HG02970 (cell line): ENCODE measurements around the gene AGBL4.

Experiments
- ATAC-seq: cut with Tn5 transposase; IDR thresholded peaks from one replicate; pipeline ENCODE4 v1.9.1; 2021; ENCODE audit warnings: mild to moderate bottlenecking, moderate library complexity, moderate number of reproducible peaks; ENCODE audit not compliant: unreplicated experiment, low FRiP score

Gene AGBL4

DNA sequence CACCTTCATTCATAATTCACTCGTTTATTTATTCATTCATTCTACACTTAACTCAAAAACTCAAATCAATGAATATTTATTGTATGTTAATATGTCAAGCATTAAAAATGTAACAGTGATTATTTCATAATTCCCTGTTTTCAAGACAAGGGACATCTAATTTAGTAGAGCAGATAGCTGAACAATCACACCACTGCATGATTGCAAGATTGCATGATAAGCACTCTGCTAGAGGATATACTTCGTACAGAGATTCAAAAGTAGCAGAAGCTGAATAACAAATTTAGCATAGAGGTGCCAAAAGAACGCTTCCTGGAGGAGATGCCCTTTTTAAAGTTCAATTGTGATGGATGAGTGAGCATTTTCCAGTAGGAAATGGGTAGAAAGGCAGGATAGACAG is 1056.4 kb downstream of the AGBL4 start:
- no peak for ATAC-seq

DNA sequence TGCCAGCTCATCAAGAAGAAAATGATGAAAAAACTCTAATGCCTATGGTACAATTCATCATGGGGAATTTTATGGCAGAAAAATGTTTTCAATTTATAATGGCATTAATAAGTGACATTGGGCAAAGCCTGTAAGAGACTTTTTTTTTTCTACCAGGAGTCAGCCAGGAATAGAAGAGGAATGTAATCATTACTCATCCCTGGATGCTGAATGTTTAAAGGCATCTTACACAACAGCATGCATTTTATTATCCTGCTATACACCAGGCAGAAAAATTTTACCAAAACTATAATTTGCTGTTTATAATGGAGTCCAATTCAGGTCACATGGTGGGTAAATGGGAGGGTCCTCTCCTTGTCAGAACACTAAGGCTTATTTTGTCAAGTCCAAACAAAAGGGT is 1057.2 kb downstream of the AGBL4 start:
- no peak for ATAC-seq

DNA sequence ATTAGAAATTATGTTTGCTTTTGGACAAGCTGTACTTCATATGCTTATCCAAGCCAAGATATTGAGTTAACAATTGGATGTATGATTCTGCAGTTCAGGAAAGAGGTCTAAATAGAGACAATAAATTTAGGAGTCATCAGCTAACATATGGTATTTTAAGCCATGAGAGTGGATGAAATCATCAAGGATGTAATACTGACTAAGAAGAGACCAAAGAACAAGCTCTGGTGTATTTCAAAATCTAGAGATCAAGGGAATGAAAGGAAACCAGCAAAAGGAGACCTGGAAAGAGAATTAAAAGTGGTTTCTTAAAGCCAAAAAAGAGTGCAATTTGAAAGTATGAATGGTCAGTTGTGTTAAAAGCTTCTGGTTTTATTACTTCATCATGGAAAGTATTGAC is 1063.4 kb downstream of the AGBL4 start:
- no peak for ATAC-seq

DNA sequence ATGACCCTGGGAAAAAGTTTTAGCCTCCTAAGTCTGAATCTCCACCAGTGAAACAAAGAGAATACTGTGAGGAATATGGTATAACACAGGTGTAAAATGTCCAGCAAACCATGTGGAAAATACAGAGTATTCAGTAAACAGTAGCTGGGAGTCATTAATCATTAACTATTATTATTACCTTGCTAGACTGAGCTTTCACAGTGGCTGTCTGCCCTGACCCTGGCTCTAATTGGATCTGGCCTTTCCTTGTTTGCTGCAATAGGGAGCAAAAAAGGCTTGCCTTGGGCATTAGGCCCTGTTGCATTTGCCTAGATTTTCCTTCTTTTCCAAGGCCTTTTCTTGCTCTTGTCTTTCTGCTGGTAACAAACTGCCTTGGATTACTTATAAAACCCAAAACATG is 1068.0 kb downstream of the AGBL4 start:
- no peak for ATAC-seq

DNA sequence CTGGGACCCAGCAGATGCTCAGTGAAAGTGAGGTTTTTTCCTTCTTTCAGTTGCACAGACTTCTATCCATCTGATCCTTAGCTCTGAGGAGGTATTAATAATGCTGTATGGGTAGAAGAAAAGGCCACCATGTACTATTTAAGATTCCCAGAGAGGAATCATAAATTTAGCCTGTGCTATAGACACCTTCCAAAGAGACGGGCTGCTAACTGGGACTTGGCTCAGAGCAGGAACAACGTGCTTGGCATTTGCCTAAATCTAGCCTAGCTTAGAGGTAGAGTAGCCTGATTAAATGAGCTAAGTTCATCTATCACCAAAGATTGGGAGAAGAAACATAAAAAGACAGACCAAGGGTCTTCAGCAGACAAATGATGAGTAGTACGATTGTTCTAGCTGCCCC is 1070.1 kb downstream of the AGBL4 start:
- ATAC-seq, result no peak

DNA sequence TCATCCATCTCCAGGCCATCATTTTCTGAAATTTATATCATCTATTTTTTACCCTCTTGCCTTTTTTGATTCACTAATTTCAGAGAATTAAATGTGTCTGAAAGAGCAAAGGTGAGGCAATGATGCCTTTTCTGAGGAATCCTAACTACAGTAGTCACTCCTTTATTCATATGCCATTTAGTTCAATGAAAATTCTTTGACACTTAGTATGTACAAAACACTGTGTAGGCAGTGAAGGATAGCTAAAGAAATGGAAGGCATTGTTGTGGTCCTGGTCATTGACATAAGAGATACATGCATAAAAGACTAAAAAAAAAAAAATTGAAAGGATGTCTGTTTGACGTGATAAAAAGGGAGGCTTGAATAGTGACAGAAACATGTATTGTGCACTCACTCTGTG is 1075.2 kb downstream of the AGBL4 start:
- ATAC-seq, result no peak

DNA sequence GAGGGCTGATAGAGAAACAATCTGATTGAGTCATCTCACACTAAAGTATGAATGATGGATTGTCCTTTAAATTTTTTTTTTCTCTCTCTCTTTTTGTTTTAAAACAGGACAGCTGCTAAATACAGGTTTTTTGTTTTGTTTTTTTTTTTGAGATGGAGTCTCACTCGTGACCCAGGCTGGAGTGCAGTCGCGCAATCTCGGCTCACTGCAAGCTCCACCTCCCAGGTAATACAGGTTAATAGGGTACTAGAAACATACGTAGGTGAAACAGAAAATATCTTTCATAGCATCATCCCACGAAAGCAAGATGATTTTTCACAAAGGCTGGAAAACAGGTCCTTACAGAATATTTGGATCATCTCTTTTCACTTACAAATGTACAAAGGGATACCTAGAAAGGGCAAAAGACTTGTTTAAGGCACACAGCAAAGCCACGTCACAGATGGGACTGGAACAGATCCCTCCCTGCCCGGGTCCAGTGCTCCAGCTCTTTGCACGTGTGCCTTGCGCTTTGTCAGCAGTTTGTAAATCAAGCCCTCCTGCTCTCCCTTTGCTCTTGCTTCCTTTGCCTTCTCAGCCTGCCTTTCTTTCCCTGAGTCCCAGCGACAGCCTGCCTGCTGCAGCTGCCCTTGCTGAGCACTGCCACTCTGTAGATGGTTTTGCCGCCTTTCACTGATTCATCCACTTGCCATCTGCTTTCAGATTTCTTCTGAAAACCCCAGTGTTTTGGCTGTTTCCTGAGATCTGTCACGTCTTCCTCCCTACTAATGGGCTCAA is 1075.8 kb downstream of the AGBL4 start:
- ATAC-seq, result no peak

DNA sequence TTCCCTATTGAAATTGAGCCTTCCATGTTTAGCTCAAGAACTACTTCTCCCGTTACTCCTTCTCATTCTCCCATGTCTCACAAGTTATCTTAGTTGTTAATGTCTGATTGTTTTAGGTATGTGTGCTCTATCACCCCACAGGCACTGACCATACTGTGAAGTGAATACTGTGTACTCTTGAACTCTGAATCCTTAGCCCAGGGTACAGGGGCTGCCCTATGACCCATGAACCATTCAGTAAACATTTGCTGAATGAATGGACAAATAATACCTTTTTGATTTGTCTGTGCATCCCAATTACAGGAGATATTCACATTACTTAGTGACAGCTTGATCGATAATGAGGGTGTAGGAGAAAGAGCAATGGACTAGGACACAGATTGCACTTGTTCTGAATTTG is 1077.7 kb downstream of the AGBL4 start:
- ATAC-seq, result no peak

DNA sequence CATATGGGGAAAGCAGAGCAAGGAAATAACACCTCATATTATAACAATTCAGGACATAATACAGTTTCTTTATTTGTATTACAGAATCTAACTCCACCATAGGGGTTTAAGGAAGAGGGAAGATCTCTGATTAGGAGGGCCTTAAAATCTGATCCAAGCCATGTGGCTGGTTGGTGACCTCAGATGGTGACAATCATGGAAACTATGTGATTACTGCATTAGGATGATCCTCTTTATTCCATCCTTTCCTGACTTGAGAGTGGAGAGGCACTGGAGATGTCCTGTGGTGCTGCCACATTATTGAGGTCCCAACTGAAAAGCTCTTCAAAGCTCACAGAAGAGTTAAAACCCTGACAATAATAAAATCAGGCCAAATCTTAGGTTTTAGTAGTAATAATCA is 1078.9 kb downstream of the AGBL4 start:
- no peak for ATAC-seq

DNA sequence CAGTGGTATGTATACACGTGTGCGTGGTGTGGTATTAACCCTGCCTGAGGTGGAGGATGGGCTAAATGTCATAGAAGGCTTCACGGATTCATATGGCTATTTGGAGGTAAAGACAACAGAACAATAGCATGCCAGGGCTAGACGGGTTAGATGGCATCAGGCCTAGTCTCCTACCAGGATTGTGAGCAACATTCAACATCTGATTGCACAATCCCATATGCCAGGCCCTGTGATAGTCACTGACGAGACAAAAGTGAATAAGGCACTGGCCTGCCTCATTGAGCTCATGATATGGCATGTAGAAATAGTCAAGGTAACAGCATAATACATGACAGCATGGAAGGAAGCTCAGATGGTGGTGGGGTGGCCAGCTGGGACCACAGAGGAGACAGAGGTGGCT is 1079.9 kb downstream of the AGBL4 start:
- ATAC-seq, result no peak

DNA sequence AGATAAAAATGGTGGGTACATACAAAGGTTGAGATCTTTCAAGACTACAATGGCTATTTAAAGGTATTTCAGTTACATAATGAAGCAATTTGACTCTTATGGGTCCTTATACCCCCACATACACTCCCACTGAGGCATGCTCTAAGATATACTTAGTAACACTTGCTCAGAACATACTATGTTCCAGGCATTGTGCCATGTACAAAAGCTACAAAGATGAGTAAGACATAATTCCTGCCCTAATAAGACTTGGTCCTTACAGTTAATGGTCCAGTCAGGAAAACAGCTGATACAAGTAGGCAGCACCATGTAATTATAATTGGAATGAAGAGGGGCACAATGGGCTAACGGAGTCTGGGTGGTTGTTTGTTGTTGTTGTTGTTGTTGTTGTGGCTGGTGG is 1080.4 kb downstream of the AGBL4 start:
- no peak for ATAC-seq

DNA sequence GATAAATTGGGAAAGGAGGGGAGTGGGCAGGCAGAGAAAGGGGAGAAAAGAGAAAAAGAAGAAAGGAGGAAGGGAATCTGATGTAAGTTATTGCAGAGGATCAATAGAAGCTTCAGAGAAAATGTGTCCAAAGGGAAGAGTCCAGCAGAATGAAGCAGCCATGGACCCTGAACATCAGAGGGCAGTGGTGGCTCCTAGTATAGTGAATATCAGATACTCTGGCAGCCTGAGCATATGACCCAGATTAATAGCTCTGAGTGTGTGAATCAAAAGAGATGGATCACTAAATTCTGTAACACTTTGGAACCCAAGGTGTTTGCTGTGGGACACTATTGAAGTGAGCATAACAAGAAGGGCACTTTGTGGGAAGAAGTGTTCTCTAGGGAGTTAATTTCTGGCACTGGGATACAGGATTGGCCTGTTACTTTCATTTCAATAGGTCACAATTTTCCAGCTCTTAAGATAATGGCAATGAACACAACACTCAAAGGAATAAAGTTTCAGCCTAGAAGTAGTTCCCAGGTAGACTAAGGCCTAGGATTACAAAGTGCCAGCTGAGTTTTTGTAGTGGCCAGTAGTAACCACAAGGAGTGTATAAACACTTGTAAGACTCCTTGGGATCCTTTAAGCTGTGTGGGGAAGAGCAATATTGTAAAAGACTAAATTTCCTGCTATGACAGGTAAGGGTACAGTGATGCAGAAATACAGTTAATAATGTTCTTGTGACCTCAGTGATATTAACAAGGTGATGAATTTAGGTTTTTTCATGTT is 1082.6 kb downstream of the AGBL4 start:
- ATAC-seq, result no peak

DNA sequence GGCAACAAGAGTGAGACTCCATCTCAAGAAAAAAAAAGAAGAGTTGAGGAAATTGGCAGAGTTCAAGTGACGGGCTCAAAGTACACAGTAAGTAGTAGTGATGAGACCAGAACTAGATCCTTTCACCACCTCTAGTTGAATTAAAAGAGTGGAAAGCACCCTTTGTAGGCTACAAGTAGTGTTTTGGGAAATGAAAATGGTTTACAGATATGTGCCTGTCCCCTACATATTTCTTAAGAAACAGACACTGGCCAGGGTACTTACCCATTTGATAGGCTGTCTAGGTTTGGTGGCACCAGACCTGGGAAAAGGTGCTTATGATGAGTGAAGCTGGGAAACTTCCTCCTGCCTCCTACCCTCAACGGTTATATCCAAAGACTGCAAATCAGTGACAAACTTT is 1083.4 kb downstream of the AGBL4 start:
- ATAC-seq, result no peak

DNA sequence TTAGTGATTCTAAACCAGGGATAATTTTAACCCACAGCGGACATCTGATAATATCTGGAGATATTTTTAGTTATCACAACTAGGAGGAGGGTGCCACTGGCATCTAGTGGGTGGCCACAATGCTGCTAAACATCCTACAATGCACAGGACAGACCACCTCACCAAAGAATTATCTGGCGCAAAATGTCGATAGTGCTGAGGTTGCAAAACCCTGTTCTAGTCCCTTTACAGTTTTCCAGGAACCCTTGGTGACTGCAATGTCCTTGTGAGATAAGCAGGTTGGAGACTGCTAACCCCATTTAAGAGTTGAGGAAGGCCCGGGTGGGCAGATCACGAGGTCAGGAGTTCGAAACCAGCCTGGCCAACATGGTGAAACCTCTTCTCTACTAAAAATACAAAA is 1083.9 kb downstream of the AGBL4 start:
- ATAC-seq, result no peak

DNA sequence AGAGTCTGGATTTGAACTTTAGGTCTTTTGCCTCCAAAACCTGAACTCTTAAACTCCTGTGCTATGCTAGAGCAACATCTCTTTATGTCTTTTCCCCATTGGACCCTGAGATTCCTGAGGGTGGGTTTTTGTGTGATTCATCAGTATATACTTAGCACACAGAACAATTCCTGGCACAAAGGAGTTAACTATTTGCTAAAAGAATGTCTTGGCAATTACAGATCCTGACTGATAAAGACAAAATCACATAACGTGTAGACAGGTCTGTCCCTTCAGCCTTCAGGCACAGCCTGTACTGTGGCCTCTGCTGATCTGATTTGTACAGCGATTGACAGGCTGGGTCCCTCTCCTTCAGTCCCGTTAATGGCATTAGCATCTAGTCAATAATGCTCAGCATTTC is 1084.7 kb downstream of the AGBL4 start:
- ATAC-seq, result no peak

DNA sequence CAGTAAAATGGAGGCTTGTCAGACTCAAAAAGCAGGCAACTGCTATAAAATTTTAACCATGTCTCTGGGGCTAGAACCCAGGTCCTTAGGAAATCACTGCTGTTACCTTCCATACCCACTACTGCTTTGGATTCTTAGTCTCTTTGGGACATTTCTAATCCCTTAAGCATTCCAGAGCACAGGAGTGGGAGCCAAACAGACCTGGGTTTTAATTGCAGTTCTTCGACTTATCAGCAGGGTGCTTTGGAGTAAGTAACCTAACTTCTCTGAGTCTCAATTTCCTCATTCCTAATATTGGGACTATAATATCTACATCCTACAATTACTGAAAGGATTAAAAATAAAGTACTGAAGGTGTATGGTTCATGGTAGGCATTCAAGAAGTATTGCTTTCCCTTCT is 1086.0 kb downstream of the AGBL4 start:
- no peak for ATAC-seq

DNA sequence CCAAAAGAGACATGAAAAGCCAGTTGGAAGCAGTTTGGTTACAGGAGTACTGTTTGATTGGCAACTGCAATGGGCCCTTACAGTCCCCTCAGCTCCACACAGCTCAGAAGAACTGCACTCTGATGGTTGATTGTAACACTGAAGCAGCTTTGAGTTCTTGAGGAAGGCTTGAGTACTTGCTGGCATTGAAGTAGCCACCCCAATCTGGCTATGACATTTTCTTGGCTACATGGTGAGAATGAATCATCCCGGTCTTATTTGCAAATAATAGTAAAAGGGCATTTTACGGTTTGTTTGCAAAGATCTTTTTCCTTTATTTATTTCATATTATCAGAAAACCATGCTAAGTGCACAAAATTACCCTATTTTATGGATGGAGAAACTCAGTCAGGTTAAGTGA is 1087.3 kb downstream of the AGBL4 start:
- no peak for ATAC-seq

DNA sequence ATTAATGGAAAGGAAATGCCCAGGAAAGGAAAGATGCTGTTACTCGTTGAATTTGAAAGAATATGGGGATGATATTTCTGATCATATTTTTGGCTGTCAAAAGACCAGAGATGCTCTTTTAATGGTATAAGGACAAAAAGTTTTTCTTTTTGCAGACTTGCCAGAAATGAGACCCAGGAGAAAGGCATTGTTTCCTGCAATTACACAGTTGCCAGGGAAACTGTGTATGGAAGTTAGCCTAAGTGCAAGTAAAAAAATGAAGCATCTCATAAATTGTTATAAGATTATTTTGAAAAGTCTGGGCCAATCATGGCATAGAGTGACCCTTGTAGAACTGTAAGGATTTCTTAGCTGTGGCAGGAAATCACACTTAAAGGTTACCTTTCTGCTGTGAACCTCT is 1091.4 kb downstream of the AGBL4 start:
- ATAC-seq, result no peak

DNA sequence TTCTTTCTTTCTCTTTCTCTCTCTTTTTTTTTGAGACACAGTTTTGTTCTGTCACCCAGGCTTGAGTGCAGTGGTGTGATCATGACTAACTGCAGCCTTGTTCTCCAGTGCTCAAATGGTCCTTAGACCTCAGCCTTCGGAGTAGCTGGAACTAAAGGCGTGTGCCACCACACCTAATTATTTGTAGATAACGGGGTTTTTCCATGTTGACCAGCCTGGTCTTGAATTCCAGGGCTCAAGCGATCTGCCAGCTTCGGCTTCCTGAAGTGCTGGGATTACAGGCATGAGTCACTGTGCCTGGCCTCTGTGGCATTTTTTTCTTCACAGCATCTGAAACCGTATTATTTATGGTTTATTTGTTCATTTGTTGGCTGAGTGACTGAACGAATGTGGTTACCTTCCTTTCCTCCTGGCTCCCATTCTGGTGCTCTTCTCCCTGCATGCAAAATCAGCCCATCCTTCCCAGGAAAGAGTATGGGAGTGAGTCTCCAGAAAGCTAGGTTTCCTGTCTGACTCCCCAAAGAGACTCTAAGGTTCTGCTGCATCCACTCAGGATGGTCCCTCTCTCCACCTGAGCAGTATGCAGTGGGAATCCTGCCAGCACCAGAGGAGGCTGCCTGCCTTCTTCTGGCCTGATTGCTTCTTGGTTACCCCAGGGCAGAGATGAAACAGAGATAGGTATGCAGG is 1092.1 kb downstream of the AGBL4 start:
- ATAC-seq, result no peak

DNA sequence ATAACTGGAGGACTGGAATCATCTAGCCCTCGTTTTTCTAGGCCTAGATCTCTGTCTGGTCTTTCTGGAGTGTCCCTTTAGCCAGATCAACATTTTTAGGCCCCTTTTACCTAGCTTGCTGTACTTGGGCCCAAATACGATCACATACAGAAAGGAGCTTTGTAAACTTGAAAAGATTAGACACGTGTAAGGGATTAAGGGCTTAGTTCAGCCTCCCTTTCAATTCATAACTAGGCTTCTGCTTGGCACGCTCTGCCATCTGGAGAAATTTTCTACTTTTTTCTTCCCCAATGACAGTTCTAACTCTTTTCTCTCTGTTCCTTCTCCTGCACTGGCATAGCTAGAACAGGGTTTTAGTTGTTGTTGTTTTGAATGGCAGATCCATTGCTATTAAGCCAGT is 1093.7 kb downstream of the AGBL4 start:
- ATAC-seq, result no peak

DNA sequence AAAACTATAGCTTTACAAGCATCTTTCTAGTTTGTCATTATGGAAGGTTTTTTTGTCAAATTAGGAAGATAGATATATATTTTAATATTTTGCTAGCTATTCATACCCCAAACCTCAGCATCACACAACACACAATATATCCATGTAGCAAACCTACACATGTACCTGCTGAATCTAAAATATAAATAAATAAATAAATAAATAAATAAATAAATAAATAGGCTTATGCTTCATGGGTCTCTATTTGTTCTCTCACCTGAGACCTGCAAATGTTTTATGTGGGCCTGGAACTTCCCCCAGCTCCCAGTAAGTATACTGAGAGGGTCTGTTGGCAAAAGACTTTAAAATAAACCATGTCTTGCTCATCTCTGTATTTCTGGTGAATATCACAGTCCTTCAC is 1099.7 kb downstream of the AGBL4 start:
- ATAC-seq, result no peak

DNA sequence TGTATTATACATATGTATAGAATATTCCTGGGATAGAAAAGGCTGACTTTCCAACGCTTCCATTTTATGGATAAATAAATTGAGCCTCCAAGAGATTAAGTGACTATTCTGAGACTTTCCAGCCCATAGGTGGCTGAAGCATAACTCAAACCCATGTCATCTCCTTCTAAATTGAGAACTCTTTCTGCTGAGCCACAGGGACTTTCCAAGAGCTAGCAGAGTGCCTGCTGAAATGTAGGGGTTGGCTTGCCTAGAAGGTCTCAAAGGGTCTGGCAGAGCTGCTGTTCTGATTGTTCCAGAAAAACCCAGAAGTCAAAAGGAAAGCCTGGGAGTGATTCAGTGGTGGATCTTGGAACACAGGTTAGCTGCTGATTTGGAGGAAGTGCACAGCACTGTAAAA is 1100.6 kb downstream of the AGBL4 start:
- no peak for ATAC-seq
